AG04449 (cell line): ENCODE data around the gene MAML2.
A peak's percentile ranks its signal among the peaks of the same experiment; 100 is the strongest.

Source experiments
- CTCF ChIA-PET: fragments of 350-600 bp; formaldehyde crosslinking; extraction: SDS; loops from one replicate; lab custom pipeline; 2021; ENCODE audit warnings: antibody characterized with exemption; lab: Yijun Ruan, JAX
- POLR2A ChIA-PET: fragments of 400-600, 350-600 bp; formaldehyde crosslinking; extraction: SDS; loops from one replicate; lab custom pipeline; 2020; ENCODE audit warnings: antibody characterized with exemption, inconsistent platforms; lab: Yijun Ruan, JAX
- DNase-seq: peaks from one replicate; pipeline ENCODE4 v3.0.0-alpha.2; 2010; ENCODE audit warnings: low read depth, low spot score
- H3K4me3 ChIP-seq: 2 replicates; pipeline ENCODE4 v1.5.1; 2011; ENCODE audit warnings: low read depth, mild to moderate bottlenecking, control low read depth, low read length
- TF ChIP-seq, protein P1 (sequence below): IDR thresholded peaks from one replicate; pipeline ENCODE4 v1.5.1; 2011; ENCODE audit warnings: mild to moderate bottlenecking, moderate library complexity, low read length, control low read depth, inconsistent platforms; ENCODE audit not compliant: insufficient read depth; ENCODE audit errors: missing control alignments

The MAML2 gene

DNA sequence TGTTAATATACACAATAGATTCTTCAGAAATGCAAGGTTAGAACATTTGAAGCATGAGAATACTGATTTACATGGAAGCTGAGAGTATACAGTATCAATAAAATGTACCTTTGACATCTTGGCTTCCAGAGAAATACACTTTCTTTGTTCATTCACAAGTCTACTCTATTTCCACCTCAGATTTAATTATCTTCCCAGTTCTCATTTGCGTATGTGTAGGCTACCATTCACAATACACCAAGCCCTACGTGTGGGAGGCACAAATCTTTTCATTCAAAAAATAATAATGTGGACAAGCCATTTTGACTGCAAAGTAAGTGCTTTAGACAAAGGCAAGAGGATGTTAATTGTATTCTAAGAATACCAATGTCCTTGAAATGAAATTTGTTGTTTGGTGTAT is 286.4 kb downstream of the MAML2 start:
- DNase-seq: no peak
- ChIA-PET POLR2A (interaction anchor here (0.8 kb wide), 1 partner anchor 51 kb away, joined by 3 read pairs; no protein-coding TSS in a partner anchor), CTCF (interaction anchor here (0.7 to 4.4 kb wide), 15 partner anchors 10 to 337 kb away, joined by 3 to 57 read pairs (median 9); partner anchors contain the start of gene MAML2)
- TF ChIP-seq, protein P1, sequence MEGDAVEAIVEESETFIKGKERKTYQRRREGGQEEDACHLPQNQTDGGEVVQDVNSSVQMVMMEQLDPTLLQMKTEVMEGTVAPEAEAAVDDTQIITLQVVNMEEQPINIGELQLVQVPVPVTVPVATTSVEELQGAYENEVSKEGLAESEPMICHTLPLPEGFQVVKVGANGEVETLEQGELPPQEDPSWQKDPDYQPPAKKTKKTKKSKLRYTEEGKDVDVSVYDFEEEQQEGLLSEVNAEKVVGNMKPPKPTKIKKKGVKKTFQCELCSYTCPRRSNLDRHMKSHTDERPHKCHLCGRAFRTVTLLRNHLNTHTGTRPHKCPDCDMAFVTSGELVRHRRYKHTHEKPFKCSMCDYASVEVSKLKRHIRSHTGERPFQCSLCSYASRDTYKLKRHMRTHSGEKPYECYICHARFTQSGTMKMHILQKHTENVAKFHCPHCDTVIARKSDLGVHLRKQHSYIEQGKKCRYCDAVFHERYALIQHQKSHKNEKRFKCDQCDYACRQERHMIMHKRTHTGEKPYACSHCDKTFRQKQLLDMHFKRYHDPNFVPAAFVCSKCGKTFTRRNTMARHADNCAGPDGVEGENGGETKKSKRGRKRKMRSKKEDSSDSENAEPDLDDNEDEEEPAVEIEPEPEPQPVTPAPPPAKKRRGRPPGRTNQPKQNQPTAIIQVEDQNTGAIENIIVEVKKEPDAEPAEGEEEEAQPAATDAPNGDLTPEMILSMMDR: no peak
- no peak overlapping the region for H3K4me3 ChIP-seq

DNA sequence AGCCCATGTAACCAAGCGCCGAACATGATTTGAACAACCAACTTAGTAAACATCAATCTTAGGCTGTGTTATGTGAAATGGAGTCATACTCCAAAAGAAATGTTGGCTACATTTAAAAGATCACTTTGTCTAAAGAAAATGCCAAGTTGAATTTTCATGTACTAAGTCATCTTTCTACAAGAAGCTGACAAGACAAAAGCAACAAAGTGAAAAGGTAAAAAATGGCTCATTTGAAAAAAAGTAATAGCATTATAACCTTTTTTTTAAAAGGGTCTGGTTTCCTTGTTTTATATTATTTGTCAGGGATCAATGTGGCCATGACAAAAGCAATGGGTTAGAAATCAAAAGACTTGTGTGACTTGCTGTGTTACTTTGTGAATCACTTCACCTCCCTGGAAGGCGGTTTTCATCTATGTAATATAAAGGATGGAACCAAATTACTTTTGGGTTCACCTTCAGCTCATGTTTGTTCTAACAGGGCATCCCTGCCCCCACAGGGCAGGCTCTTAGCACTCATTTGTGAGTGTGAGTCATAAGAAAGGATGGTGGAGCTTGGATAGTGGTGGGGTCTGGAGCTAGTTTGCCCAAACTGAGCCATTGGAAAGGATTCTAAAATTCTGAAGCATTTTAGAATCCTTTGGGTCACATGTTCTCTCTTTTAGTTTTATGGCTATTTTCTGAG is 287.1 kb downstream of the MAML2 start:
- TF ChIP-seq, protein P1: no peak
- DNase-seq: no peak
- POLR2A ChIA-PET: interaction anchor here (0.8 kb wide), 1 partner anchor 50 kb away, joined by 3 read pairs; no protein-coding TSS in a partner anchor
- no peak overlapping the region for H3K4me3 ChIP-seq
- CTCF ChIA-PET: interaction anchor here (0.6 to 4.4 kb wide), 49 partner anchors 9 to 338 kb away, joined by 3 to 57 read pairs (median 4); partner anchors contain the start of gene MAML2

DNA sequence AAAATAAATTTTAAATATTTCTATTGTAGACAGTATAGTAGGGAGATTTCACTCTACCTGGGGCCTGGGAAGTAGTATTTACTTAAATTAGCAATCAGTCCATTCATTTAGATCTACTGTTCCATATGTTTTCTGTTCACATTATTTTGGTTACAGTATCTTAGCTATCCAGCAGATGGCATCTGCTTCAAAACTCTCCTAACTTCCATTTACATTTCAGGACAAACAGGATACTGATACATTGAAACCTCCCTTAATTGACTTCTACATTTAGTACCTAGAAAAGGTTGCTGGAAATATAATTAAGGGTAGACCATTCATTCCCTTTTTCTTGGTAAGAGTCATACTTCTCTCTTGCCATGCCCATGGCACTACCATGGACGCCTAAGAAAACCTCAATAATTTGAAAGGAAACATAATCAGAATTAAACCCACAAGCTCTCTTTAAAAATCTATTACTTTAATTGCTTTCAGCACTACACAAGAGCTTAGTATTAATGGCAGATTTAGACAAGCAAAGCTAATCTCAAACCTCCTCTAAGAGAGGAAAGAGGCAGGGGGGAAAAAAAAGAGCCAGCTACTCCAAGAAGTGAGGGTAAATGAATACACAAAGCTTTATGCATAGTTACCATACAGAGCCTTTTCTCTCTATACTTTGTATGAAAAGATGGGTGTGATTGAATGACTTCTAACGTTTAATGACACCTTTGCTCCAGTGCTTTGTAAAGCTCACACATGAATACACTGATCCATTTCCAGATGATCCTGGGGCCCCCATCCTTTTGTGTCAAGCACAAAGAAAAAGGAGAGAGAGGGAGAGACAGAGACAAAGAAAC is 287.9 kb downstream of the MAML2 start:
- H3K4me3 ChIP-seq: no peak overlapping the region
- no peak for DNase-seq
- ChIA-PET CTCF (interaction anchor here (0.6 to 4.4 kb wide), 52 partner anchors 9 to 341 kb away, joined by 3 to 57 read pairs (median 4); partner anchors contain the start of gene MAML2), POLR2A (no interaction called here)
- TF ChIP-seq, protein P1: peak; percentile 46

DNA sequence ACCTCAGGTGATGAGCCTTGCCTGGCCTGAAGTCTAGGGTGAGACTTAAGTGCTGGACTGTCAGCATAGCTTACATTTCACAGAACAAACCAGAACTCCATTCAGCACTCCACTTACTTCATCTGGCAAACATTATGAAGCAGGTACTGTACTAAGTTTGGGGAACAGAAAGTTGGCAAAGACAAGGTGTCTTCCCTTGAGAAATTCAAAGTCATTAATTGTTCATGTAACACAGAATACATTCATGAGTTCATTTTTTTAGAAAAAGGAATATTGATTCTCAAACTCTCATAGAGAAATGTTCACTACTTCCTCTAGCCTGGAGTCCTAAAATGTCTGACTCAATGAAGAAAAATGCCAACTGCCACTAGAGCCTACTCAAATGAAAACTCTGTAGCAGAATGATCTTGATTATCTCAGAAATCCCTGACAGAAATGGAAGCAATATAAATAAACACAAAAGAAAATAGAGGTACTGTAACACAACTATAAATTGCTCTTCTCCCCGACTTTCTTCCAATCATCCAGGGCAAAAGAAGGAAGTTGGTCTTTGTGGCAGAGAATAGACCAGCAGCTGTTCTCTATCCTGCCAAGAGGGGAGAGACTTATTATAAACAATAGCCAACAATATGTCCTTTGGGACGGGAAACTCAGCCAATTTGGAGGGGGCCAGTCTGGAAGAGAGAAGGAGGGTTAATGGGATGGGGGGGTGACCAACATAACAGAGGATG is 289.9 kb downstream of the MAML2 start:
- H3K4me3 ChIP-seq: no peak overlapping the region
- POLR2A ChIA-PET: interaction anchor here (0.6 kb wide), 1 partner anchor 150 kb away, joined by 3 read pairs; no protein-coding TSS in a partner anchor
- TF ChIP-seq, protein P1: no peak
- no peak for DNase-seq
- CTCF ChIA-PET: interaction anchor here (0.7 to 4.4 kb wide), 11 partner anchors 18 to 341 kb away, joined by 3 to 57 read pairs (median 9); partner anchors contain the start of gene MAML2

DNA sequence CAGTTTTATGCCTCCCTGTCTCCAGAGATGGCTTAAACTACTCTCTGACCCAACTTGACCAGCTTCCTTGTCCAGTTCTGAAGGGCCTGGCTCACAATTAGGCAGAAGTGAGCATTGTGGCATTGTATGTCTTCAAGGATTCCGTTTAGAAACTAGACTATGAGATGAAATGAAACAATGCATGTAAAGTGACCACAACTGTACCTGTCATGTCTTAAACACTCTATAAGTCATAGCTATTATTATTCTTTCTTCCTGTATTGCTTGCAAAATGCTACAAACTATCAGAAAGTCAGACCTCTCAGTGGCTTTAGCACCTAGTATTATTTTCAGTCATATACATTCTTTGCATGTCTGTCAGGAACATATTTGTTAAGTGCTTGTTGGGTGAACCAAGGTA is 291.2 kb downstream of the MAML2 start:
- TF ChIP-seq, protein P1: no peak
- CTCF ChIA-PET: interaction anchor here (1.0 to 1.7 kb wide), 4 partner anchors 17 to 337 kb away, joined by 3 to 8 read pairs (median 3); partner anchors contain the start of gene MAML2

More for the DNA sequence above, 291.2 kb downstream of the MAML2 start:
- POLR2A ChIA-PET: interaction anchor here (0.6 kb wide), 1 partner anchor 137 kb away, joined by 3 read pairs; no protein-coding TSS in a partner anchor
- DNase-seq: no peak
- H3K4me3 ChIP-seq: no peak overlapping the region
